H9 (cell line): Measurements from ENCODE around the gene ZSWIM8. TPM values are rescaled to one million over a fixed set of nuclear protein-coding genes. Genes with fewer than 3 reads are reported as not detected.

Source experiments
- DNase-seq: peaks from one replicate; pipeline ENCODE4 v3.0.0-alpha.2; 2017
- H2AFZ ChIP-seq: one replicate; pipeline ENCODE4 v1.6.1; 2013; ENCODE audit warnings: mild to moderate bottlenecking, low read length, control low read depth, moderate library complexity
- H2AK5ac ChIP-seq: 2 replicates; pipeline ENCODE4 v1.6.1; 2013; ENCODE audit warnings: low read length, control low read depth, mixed read lengths; ENCODE audit not compliant: insufficient read length
- H2BK120ac ChIP-seq: one replicate; pipeline ENCODE4 v1.6.1; 2013; ENCODE audit warnings: low read depth, mild to moderate bottlenecking, low read length, control low read depth, inconsistent platforms; ENCODE audit not compliant: poor library complexity, severe bottlenecking
- H2BK12ac ChIP-seq: 2 replicates; pipeline ENCODE4 v1.6.1; 2013; ENCODE audit warnings: low read length, control low read depth, mixed read lengths, low read depth; ENCODE audit not compliant: insufficient read length
- H2BK15ac ChIP-seq: 2 replicates; pipeline ENCODE4 v1.6.1; 2013; ENCODE audit warnings: low read depth, low read length, control low read depth
- H2BK20ac ChIP-seq: one replicate; pipeline ENCODE4 v1.6.1; 2013; ENCODE audit warnings: low read depth, mild to moderate bottlenecking, low read length, control low read depth, inconsistent platforms; ENCODE audit not compliant: poor library complexity, severe bottlenecking
- H2BK5ac ChIP-seq: 2 replicates; pipeline ENCODE4 v1.6.1; 2013; ENCODE audit warnings: low read length, control low read depth, mixed read lengths; ENCODE audit not compliant: insufficient read length
- H3K14ac ChIP-seq: 2 replicates; pipeline ENCODE4 v1.6.1; 2013; ENCODE audit warnings: low read length, control low read depth; ENCODE audit not compliant: insufficient read depth
- H3K18ac ChIP-seq: 2 replicates; pipeline ENCODE4 v1.6.1; 2013; ENCODE audit warnings: low read depth, mild to moderate bottlenecking, mixed read lengths, low read length, control low read depth; ENCODE audit not compliant: insufficient read length
- H3K23ac ChIP-seq: 2 replicates; pipeline ENCODE4 v1.6.1; 2013; ENCODE audit warnings: low read length, control low read depth, mixed read lengths, low read depth; ENCODE audit not compliant: insufficient read length
- H3K23me2 ChIP-seq: 2 replicates; pipeline ENCODE4 v1.6.1; 2013; ENCODE audit warnings: low read depth, mild to moderate bottlenecking, mixed read lengths, low read length, control low read depth; ENCODE audit not compliant: insufficient read length, poor library complexity, severe bottlenecking
- H3K27ac ChIP-seq: 2 replicates; pipeline ENCODE4 v1.5.1; 2013; ENCODE audit warnings: low read length, control low read depth, mixed read lengths, low read depth; ENCODE audit not compliant: insufficient read length
- H3K27me3 ChIP-seq: 2 replicates; pipeline ENCODE4 v1.6.1; 2013; ENCODE audit warnings: low read length, control low read depth, inconsistent platforms; ENCODE audit not compliant: insufficient read depth
- H3K4ac ChIP-seq: 2 replicates; pipeline ENCODE4 v1.6.1; 2013; ENCODE audit warnings: low read depth, mild to moderate bottlenecking, control low read depth, inconsistent platforms, low read length, moderate library complexity
- H3K4me1 ChIP-seq: 2 replicates; pipeline ENCODE4 v1.6.1; 2013; ENCODE audit warnings: low read length, control low read depth, inconsistent platforms; ENCODE audit not compliant: insufficient read depth
- H3K4me2 ChIP-seq: 2 replicates; pipeline ENCODE4 v1.6.1; 2013; ENCODE audit warnings: low read length, control low read depth, mixed read lengths; ENCODE audit not compliant: insufficient read length, insufficient read depth
- H3K56ac ChIP-seq: 2 replicates; pipeline ENCODE4 v1.6.1; 2013; ENCODE audit warnings: low read depth, mild to moderate bottlenecking, mixed read lengths, low read length, control low read depth; ENCODE audit not compliant: insufficient read length
- H3K79me1 ChIP-seq: 2 replicates; pipeline ENCODE4 v1.6.1; 2013; ENCODE audit warnings: low read depth, mild to moderate bottlenecking, moderate library complexity, low read length, control low read depth, inconsistent platforms; ENCODE audit not compliant: insufficient read depth, poor library complexity, severe bottlenecking
- H3K79me2 ChIP-seq: 2 replicates; pipeline ENCODE4 v1.6.1; 2013; ENCODE audit warnings: low read length, control low read depth, inconsistent platforms; ENCODE audit not compliant: insufficient read depth
- H3K9ac ChIP-seq: 2 replicates; pipeline ENCODE4 v1.6.1; 2013; ENCODE audit warnings: low read length, control low read depth, mixed read lengths; ENCODE audit not compliant: insufficient read length; ENCODE audit errors: extremely low read depth
- H3K9me3 ChIP-seq: one replicate; pipeline ENCODE4 v1.6.1; 2013; ENCODE audit warnings: low read depth, low read length, inconsistent platforms; ENCODE audit not compliant: control insufficient read depth
- H3T11ph ChIP-seq: one replicate; pipeline ENCODE4 v1.6.1; 2013; ENCODE audit warnings: mild to moderate bottlenecking, low read length, control low read depth, inconsistent platforms
- H4K20me1 ChIP-seq: one replicate; pipeline ENCODE4 v1.6.1; 2013; ENCODE audit not compliant: control insufficient read depth, insufficient read length, insufficient read depth
- H4K5ac ChIP-seq: 2 replicates; pipeline ENCODE4 v1.6.1; 2013; ENCODE audit warnings: low read depth, mild to moderate bottlenecking, mixed read lengths, low read length, control low read depth; ENCODE audit not compliant: insufficient read length
- H4K8ac ChIP-seq: replicated peaks from 2 replicates; pipeline ENCODE4 v1.6.1; 2013; ENCODE audit warnings: low read length, control low read depth, mixed read lengths, low read depth; ENCODE audit not compliant: insufficient read length
- H4K91ac ChIP-seq: 2 replicates; pipeline ENCODE4 v1.6.1; 2013; ENCODE audit warnings: low read depth, mild to moderate bottlenecking, moderate library complexity, mixed read lengths, low read length, control low read depth; ENCODE audit not compliant: insufficient read length
- H3K27ac Mint-ChIP-seq, 3 experiments: 2 replicates in 2 of 3; 3 replicates in 1 of 3; pipeline ENCODE4 v1.8.0; 2020 to 2021; ENCODE audit warnings: mixed read lengths in 3 of 3, mild to moderate bottlenecking in 1 of 3, moderate library complexity in 1 of 3
- H3K27me3 Mint-ChIP-seq: 2 replicates; pipeline ENCODE4 v1.8.0; 2021; ENCODE audit warnings: low read depth, mild to moderate bottlenecking, moderate library complexity, mixed read lengths
- H3K36me3 Mint-ChIP-seq, 3 experiments: 2 replicates in 2 of 3; 3 replicates in 1 of 3; pipeline ENCODE4 v1.8.0; 2020 to 2021; ENCODE audit warnings: low read depth in 3 of 3, mixed read lengths in 3 of 3; ENCODE audit not compliant: insufficient read depth in 1 of 3
- H3K4me1 Mint-ChIP-seq, 2 experiments: 2 replicates each; pipeline ENCODE4 v1.8.0; 2020; ENCODE audit warnings: mixed read lengths in 2 of 2
- H3K4me3 Mint-ChIP-seq, 2 experiments: 2 replicates in 1 of 2; 3 replicates in 1 of 2; pipeline ENCODE4 v1.8.0; 2020 to 2021; ENCODE audit warnings: mild to moderate bottlenecking in 2 of 2, mixed read lengths in 2 of 2, moderate library complexity in 1 of 2
- H3K9me3 Mint-ChIP-seq, 2 experiments: 2 replicates in 1 of 2; 3 replicates in 1 of 2; pipeline ENCODE4 v1.8.0; 2020; ENCODE audit warnings: mild to moderate bottlenecking in 2 of 2, mixed read lengths in 2 of 2, moderate library complexity in 1 of 2
- WGBS: extraction: QIAGEN DNeasy Blood & Tissue Kit; methylation state at CpG from one replicate; pipeline ENCODE4 v1.1.7; 2013; ENCODE audit warnings: missing lambda C conversion rate, low lambda C conversion rate, mixed read lengths; ENCODE audit not compliant: insufficient read length; ENCODE audit errors: extremely low coverage; 5-methylcytosine and 5-hydroxymethylcytosine counted together
- total RNA-seq: library from RNA; stranded (reverse); gene quantifications from 2 replicates; pipeline ENCODE4 v1.2.1, GENCODE V29; 2021
- TF ChIP-seq, protein P1 (sequence below): fragments of 200-600 bp; sonication (generic); conservative IDR thresholded peaks from 3 replicates; pipeline ENCODE4 v1.8.0; 2021; ENCODE audit warnings: antibody characterized with exemption, mild to moderate bottlenecking

The ZSWIM8 gene
- total RNA-seq, 1 experiment from 2014 or later, result 41.0 TPM

DNA sequence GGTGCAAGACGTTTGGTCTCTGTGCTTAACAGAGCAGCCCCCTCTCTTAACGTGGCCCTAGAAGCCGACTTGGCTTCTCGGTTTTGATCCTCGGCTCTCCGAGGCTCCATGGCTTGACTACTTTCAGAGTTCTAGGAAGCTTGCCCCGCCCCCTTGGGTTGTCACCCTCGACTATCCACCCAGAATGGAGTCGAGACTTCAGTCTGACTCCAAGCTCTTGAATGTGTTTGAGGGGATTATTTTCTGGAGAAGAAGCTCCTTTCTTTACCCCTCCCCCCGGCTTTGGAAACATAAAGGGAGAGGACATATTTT, 40.8 kb upstream of the ZSWIM8 start:
- H3K23me2 ChIP-seq, result peaks cover 14% of the 10 kb centered on the region
- no peak overlapping the region for H3K56ac ChIP-seq
- peak overlapping the region; percentile 100 for H3K27ac Mint-ChIP-seq
- H3K18ac ChIP-seq, result no peak overlapping the region
- H2BK5ac ChIP-seq, result no peak overlapping the region
- peak overlapping the region; percentile 98 for H3K4me3 Mint-ChIP-seq
- peak overlapping the region; percentile 84 for H3K4me2 ChIP-seq
- no peaks in the 10 kb centered on the region for H4K20me1 ChIP-seq
- no peak overlapping the region for H2BK20ac ChIP-seq
- H4K5ac ChIP-seq, result no peak overlapping the region
- H3K4me1 Mint-ChIP-seq, result peaks cover 28 to 36% of the 10 kb centered on the region in 2 experiments
- no CpG with 5 or more reads among the region's 10 CpGs for WGBS
- H2AK5ac ChIP-seq, result no peak overlapping the region
- H4K91ac ChIP-seq, result no peak overlapping the region
- H3K9ac ChIP-seq, result peak overlapping the region; percentile 67
- H3K79me2 ChIP-seq, result no peaks in the 10 kb centered on the region; the same call in 1 of the 2 replicates
- H2AFZ ChIP-seq, result no peak overlapping the region
- no peak overlapping the region for H3K4ac ChIP-seq
- no peak overlapping the region for H4K8ac ChIP-seq
- H3K14ac ChIP-seq, result no peak overlapping the region
- TF ChIP-seq, protein P1, sequence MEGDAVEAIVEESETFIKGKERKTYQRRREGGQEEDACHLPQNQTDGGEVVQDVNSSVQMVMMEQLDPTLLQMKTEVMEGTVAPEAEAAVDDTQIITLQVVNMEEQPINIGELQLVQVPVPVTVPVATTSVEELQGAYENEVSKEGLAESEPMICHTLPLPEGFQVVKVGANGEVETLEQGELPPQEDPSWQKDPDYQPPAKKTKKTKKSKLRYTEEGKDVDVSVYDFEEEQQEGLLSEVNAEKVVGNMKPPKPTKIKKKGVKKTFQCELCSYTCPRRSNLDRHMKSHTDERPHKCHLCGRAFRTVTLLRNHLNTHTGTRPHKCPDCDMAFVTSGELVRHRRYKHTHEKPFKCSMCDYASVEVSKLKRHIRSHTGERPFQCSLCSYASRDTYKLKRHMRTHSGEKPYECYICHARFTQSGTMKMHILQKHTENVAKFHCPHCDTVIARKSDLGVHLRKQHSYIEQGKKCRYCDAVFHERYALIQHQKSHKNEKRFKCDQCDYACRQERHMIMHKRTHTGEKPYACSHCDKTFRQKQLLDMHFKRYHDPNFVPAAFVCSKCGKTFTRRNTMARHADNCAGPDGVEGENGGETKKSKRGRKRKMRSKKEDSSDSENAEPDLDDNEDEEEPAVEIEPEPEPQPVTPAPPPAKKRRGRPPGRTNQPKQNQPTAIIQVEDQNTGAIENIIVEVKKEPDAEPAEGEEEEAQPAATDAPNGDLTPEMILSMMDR, result no peak
- H3K79me1 ChIP-seq, result no peaks in the 10 kb centered on the region
- peaks cover 0 to 22% (median 10%) of the 10 kb centered on the region in 3 experiments; a peak in 5 of 7 replicates for H3K36me3 Mint-ChIP-seq
- H2BK12ac ChIP-seq, result no peak overlapping the region
- H3K23ac ChIP-seq, result no peak overlapping the region
- H2BK120ac ChIP-seq, result no peak overlapping the region
- peak overlapping the region; percentile 92 for H3K27ac ChIP-seq
- H3K27me3 ChIP-seq, result no peaks in the 10 kb centered on the region
- no peak overlapping the region for H3T11ph ChIP-seq
- no peaks in the 10 kb centered on the region for H3K9me3 ChIP-seq
- peaks cover 3% of the 10 kb centered on the region; the same call in 1 of the 2 replicates for H3K4me1 ChIP-seq
- no peaks in the 10 kb centered on the region for H3K9me3 Mint-ChIP-seq
- H3K27me3 Mint-ChIP-seq, result no peaks in the 10 kb centered on the region
- no peak for DNase-seq
- H2BK15ac ChIP-seq, result no peak overlapping the region
